LNCaP clone FGC (cell line): ENCODE data around the gene LHB.

Experiments
- DNase-seq: peaks from one replicate; pipeline ENCODE4 v3.0.0-alpha.2; 2011; ENCODE audit warnings: low read depth
- H3K4me3 ChIP-seq: 2 replicates; pipeline ENCODE4 v1.5.1; 2011; ENCODE audit warnings: mild to moderate bottlenecking, low read depth, low read length, control low read depth
- TF ChIP-seq, protein P1 (sequence below): IDR thresholded peaks from 2 replicates; pipeline ENCODE4 v1.5.1; 2012; ENCODE audit warnings: mild to moderate bottlenecking; ENCODE audit not compliant: control insufficient read depth, insufficient read depth; ENCODE audit errors: extremely low read depth

LHB gene

GRCh38 chr19:48967346-48968178 is 49.3 kb downstream of the LHB start:
- TF ChIP-seq, protein P1, sequence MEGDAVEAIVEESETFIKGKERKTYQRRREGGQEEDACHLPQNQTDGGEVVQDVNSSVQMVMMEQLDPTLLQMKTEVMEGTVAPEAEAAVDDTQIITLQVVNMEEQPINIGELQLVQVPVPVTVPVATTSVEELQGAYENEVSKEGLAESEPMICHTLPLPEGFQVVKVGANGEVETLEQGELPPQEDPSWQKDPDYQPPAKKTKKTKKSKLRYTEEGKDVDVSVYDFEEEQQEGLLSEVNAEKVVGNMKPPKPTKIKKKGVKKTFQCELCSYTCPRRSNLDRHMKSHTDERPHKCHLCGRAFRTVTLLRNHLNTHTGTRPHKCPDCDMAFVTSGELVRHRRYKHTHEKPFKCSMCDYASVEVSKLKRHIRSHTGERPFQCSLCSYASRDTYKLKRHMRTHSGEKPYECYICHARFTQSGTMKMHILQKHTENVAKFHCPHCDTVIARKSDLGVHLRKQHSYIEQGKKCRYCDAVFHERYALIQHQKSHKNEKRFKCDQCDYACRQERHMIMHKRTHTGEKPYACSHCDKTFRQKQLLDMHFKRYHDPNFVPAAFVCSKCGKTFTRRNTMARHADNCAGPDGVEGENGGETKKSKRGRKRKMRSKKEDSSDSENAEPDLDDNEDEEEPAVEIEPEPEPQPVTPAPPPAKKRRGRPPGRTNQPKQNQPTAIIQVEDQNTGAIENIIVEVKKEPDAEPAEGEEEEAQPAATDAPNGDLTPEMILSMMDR: no peak
- H3K4me3 ChIP-seq: no peak overlapping the region
- DNase-seq: no peak

GRCh38 chr19:48966541-48967345 is 50.1 kb downstream of the LHB start:
- no peak for DNase-seq
- TF ChIP-seq, protein P1: no peak

More at GRCh38 chr19:48966541-48967345, 50.1 kb downstream of the LHB start:
- H3K4me3 ChIP-seq: peak overlapping the region; percentile 71
